Dermis microvascular lymphatic vessel endothelial cell (primary cell): ENCODE measurements around the gene MAEA. TPM values are rescaled to one million over a fixed set of nuclear protein-coding genes. Genes with fewer than 3 reads are reported as not detected.
"Not testable (repeated sequence)": the region's sequence is repeated elsewhere in the genome, so short reads cannot be mapped to it uniquely, and the experiment has no call there.

Experiments
- DNase-seq, 2 donors: peaks; one replicate each; pipeline versions ENCODE4 v3.0.0 to v3.0.0-alpha.2; 2010; ENCODE audit warnings: low read depth in 2 of 2
- total RNA-seq: library from RNA; depleted of rRNA; stranded (reverse); fragments of >200 nt; gene quantifications from 2 replicates; pipeline ENCODE4 v1.2.1, GENCODE V29; 2014

The MAEA gene
- total RNA-seq, 1 donor from 2014 or later: 45.8 TPM

- DNase-seq: no peak
Measured at GRCh38 chr4:1365271-1366178, 75.8 kb downstream of the MAEA start.

GRCh38 chr4:1366371-1367229 lies 76.9 kb downstream of the MAEA start:
- no peak for DNase-seq

GRCh38 chr4:1367230-1367935 lies 77.7 kb downstream of the MAEA start:
- no peak for DNase-seq

GRCh38 chr4:1367936-1368289 lies 78.2 kb downstream of the MAEA start:
- DNase-seq: no peak

DNA sequence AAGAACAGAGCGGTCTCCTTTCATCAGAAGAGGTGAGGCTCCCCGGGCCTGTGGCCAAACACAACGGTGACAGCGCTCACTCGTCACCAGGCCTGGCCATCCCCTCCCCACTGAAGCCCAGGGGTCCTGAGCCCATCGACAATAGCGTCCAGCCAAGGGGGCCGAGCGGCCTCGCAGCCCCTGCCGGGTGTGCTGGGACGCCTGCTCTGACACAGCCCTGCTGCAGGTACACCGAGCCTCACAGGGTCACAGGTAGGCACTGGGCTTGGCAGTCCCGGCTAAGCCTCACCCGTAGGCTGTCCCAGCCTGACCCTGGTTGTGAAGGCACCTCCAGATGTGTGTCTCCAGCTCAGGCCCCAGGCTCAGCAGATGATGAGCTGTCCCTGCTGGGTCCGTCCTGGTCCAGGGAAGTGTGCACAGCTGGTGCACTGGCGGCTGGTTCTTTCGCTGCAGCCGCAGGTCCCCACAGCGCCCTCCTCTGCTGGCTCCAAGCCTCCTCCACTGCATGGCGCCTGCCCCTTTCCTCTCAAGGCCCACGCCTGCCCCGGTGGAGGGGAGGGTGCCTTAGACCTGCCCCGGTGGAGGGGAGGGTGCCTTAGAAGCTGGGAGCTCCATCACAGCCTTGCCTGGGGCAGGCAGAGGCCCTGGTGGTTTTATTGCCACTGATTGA lies 78.9 kb downstream of the MAEA start:
- no peak for DNase-seq

- no peak for DNase-seq
Measured at GRCh38 chr4:1369091-1369450, 79.4 kb downstream of the MAEA start.

- no peak for DNase-seq
Measured at GRCh38 chr4:1369479-1370079, 79.9 kb downstream of the MAEA start.

DNA sequence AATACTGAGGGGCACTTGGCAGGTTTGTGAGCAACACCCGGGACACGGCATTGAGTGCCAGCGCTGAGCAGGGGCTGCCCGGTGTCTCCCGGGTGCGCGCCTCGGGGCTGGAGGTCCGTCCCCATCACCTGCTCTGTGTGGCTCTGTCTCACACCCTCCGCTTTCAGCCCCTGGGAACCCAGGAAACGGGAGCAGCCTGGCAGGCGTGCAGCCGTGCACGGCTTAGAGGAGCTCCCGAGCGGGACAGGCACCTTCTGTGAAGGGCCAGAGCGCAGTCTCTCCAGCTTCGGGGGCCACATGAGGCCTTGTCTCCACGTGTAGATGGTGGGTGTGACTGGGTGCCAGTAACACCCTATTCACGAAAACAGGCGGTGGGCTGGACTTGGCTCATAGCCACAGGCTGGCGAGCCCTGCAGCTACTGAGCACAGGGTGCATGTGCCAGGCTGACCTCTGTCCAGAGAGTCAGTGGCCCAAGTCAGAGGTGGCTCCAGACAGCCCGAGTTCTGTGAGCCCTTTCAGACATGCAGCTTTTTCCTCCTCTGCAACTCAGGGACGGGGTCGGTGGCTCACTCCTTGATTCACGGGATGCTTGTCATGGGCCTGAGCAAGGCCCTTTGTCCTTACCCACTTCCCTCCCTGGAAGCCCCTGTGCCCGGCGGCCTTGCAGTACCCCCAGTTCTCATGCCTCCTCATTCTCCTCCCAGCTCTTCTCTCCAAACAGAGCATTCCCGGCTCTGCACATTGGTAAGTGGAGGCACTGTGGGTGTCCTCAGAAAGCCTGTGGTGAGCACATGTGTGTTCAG lies 80.8 kb downstream of the MAEA start:
- no peak for DNase-seq

- no peak for DNase-seq
Measured at GRCh38 chr4:1371176-1372165, 81.8 kb downstream of the MAEA start.

- DNase-seq: not testable (repeated sequence)
Measured at GRCh38 chr4:1372576-1372975, 82.9 kb downstream of the MAEA start.

DNA sequence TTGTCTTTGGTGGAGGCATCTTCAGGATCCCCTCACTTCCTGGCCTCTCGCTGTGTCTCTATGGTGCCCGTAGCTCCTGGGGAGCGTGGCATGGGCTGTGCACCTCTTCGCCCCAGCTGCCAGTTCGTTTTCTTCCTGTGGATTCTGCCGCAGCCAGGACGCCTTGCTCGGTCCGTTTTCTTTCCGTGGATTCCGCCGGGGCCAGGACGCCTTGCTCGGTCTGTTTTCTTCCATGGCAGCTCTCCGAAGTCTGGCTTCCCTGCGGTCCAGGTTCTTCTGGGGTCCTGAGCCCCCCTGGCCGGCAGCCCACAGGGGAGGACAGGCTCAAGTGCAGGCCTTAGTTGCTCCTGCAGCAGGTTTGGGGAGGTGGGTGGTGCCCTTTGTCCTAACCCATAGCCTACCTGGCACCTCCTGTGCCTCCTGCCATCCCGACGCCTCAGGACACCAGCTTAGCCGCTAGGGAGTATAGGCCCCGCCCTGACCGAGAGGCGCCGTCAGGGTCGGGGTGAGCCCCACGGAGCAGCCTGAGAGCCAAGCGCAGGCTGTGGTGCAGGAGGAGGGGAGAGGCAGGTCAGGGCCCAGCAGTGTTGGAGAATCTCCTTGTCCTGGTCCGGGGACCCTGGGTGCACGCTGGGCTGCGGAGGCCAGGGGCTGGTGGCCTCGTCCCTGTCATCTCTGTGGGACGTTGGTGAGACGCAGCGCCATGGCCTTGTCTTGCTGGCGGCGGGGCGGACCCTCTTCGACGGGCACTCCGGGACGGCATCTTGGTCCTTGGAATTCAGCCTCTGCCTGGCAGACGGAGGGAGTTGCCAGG lies 84.4 kb downstream of the MAEA start:
- DNase-seq: no peak

- no peak for DNase-seq
Measured at GRCh38 chr4:1374706-1375045, 85.0 kb downstream of the MAEA start.

- DNase-seq: no peak
Measured at GRCh38 chr4:1375051-1375721, 85.5 kb downstream of the MAEA start.

GRCh38 chr4:1375761-1376322 lies 86.2 kb downstream of the MAEA start:
- no peak for DNase-seq

- no peak for DNase-seq
Measured at GRCh38 chr4:1376391-1376840, 86.7 kb downstream of the MAEA start.

- no peak for DNase-seq
Measured at GRCh38 chr4:1376841-1377605, 87.3 kb downstream of the MAEA start.
